HG03378 (cell line): ENCODE measurements around the gene TIMMDC1.

ENCODE experiments used
- ATAC-seq: cut with Tn5 transposase; IDR thresholded peaks from one replicate; pipeline ENCODE4 v1.9.1; 2021; ENCODE audit warnings: mild to moderate bottlenecking, moderate library complexity; ENCODE audit not compliant: unreplicated experiment

The TIMMDC1 gene, protein sequence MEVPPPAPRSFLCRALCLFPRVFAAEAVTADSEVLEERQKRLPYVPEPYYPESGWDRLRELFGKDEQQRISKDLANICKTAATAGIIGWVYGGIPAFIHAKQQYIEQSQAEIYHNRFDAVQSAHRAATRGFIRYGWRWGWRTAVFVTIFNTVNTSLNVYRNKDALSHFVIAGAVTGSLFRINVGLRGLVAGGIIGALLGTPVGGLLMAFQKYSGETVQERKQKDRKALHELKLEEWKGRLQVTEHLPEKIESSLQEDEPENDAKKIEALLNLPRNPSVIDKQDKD

DNA sequence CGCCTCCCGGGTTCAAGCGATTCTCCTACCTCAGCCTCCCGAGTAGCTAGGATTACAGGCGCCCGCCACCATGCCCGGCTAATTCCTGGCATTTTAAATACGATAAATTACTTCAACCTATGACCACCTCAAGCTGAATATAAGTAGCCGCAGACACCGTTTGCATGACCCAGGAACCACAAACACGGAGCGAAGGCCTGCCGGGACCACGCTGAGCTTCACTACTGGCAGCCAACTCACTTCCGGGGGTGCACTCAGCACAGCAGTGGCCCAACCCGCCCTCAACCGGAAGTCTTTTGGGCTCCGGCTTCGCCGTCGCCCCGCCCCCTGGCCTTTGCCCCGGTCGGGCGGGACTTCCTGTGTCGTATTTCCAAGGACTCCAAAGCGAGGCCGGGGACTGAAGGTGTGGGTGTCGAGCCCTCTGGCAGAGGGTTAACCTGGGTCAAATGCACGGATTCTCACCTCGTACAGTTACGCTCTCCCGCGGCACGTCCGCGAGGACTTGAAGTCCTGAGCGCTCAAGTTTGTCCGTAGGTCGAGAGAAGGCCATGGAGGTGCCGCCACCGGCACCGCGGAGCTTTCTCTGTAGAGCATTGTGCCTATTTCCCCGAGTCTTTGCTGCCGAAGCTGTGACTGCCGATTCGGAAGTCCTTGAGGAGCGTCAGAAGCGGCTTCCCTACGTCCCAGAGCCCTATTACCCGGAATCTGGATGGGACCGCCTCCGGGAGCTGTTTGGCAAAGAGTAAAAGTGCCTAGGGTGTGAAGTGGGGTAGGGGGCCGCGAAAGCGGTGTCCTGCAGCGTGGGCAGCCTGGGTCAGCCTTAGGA lies at the start of gene TIMMDC1:
Gene TIMMDC1 (plus strand): TSS at position 362 of the 826 bp plus-strand sequence. CDS start 187 bp downstream, at position 549.
- ATAC-seq: peak; percentile 92

DNA sequence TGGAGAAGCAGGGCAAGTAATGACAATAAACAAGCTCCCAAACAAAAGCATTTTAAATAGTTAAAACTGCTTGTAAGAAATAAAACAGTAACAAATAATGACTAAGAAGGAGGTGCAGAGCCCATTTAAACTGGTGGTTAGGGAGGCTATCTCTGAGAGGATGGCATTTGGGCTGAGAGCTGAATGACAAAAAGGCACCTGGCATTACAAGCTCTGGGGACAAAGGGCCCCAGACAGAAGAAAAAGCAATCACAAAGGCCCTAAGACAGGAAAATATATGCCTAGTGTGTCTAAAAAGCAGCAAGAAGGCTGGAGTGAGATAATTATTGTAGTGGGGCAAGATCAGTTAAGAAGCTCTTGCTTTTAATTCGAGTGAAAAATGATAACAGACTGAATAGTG lies 44.5 kb upstream of the TIMMDC1 start:
- no peak for ATAC-seq

DNA sequence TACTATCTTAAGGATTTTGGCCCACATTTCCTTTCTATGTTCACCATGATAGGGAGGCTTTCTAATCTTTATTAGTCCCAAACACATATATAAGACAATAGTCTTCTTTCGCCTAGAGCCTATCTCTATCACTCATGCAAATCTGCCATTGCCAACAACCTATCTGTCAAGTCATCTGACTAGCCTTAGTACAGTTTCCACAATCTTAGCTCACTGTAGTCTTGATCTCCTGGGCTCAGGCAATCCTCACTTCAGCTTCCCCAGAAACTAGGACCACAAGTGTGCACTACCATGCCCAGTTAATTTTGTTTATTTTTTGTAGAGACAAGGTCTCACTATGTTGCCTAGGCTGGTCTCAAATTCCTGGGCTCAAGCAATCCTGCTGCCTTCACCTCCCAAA lies 41.9 kb upstream of the TIMMDC1 start:
- ATAC-seq: no peak

DNA sequence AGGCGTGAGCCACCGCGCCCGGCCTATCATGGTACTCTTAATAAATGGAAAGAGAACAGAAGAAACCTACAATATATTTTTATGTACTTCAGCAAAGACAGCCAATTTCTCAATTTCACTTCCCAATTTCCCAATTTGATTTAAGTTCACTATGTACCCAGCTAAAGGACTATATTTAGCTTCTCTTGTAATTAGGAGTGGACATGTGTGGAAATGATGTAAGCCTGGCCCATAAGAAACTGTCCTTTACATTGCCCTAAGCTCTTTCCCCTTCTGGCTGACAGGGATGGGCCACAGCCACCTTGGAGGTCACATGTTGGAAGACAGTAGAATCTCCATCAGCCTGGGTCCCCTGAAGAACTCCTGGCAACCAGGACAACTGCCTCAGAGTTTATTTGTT lies 41.1 kb upstream of the TIMMDC1 start:
- ATAC-seq: no peak

DNA sequence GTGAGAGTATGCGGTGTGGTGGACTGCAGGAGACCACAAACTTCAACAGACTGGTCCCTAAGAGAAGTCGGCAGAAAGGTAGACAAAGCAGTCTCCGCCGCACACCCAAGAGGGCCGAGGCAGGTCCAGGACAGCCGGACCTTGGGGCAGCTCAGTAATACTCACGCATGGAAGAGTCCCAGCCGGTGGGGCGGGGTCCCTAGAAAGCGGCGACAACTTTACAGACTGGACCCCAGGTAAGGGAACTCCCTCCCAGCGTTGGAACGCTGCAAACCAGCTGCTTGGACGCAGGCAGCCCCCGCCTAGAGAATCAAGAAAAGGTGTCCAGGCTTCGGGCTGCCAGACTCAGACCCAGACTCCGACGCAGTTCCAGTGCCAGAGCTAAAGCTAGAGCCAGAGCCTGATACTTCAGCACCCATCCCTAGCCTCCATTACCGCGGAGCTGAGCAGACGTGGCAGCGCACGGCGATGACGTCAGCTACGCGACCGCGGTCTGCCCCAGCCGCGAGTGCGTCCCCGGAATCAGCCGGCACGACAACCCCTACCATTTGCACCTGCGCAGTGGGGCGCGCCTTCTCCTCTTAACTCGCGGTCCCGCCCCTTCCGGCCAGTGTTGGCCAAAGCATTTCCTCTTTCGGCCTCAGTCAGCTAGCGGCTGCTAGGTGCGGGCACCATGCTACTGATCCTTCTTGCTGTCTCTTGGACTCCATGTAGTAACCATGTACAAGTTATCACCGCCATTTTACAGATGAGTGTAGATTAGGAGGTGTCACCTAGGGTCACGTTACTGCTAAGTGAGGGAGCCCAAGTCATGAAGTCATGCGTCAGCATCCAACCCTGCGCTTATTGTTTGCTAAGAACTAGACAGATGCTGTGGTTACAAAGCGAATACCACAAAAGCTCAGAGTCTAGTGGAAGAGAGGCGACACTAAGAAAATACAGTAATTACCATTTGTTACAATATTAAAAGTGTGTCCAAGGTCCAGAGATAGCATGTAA lies 34.9 kb upstream of the TIMMDC1 start, which contains the start of gene TMEM39A:
Gene TMEM39A (minus strand): TSS at position 445 of the 999 bp plus-strand sequence. CDS start 1,541 bp downstream, outside the sequence.
- ATAC-seq: peak; percentile 95

DNA sequence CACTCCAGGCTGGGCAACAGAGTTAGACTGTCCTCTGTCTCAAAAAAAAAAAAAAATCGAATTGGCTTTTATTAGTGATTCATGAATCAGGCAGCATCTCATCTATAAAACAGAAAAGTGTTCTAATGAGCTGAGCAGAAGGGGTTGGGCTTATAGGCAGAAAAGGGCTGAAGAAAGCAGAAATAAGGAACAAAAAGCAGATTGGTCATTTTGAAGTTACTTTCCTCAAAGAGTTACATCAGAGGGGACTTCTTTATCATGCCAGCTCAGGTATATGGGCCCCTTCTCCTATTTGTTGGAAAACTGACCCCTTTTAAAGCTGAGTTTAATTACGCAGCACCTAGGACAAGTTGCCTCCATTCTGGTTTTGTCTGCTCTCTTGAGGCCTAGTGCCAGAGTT lies 30.3 kb upstream of the TIMMDC1 start:
- ATAC-seq: no peak

DNA sequence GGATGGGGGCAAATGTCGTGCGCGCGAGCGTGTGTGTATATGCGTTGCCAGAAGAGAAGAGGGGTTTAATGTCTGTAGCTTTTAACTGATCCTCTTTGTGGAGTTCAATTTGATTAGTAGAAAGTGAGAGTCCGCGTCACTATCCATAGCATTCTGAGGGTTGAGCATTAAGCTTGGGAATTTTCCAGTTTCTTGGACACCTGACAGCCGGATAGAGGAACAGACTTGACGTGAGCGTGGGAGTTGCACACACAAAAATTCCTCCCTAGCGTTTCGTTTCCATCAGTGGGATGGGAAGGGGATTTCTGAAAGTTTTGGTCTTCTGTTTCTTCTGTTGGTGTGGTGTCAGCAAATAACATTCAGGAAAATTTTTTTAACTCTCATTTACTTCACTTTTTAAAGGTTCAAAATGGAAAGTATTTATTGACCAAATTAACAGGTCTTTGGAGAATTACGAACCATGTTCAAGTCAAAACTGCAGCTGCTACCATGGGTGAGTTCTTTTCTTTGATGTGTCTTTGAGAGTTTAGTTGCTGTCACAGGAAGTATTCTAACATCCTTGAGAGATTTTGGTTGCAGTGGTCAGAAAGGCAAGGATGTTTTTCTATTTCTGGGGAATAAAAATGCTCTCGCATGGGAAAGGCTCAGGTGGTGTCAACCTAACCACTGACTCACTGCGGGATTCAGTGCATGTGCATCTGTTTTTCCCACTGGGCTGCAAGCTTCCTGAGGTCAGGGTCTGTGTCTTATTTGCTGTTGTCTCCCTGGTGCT lies 28.7 kb upstream of the TIMMDC1 start:
- no peak for ATAC-seq

DNA sequence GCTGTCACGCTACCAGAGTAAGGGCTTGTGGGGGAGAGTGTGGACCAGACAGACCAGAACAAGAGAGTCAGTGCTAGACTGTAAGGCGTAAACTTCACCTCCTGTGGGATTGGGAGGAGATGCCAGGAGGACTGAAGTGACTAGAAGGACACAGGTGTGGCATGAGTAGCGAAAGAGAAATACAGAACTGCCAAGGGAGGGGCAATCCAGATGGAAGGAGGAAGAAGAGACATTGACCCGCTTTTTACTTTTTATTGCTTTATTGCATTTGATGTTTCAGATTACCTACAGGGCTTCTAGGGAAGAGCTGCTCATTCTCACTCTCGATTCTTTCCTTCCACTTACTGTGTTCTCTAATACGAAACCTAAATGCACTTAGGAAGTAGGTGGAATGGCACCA lies 27.5 kb upstream of the TIMMDC1 start:
- ATAC-seq: no peak

DNA sequence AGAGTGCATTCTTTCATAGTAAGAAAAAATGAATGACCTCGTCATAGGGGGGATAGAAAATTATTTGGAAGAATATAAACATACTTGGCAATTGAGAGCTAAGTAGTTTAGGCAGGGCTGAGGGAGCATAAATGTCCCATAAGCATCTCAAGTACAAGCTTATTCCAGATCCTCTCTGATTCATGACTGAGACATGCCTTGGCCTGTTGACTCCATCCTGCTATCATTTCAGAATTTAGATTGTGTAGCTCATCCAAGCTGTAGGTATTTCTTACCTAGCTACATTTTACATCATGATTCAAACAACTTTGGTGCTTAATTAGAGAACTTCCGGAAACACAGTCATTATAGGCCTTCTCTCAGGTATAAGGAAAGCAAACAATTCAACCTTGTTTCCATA lies 17.3 kb upstream of the TIMMDC1 start:
- ATAC-seq: no peak

DNA sequence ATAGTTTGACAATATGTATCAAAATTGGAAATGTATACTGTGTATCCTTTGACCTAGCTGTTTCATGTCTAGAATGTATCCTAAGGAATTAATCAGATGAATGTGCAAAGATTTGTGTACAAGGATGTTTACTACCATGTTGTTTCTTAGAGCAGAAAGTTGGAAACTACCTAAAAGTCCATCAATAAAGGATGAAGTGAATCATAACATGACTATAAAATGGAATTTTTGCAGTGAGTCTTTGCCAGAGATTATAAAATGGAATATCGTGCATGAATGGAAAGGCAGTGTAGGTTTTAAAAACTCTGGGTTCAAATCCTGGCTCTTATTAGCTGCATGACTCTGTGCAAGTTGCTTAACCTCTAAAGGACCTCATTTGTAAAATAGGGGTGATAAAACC lies 15.2 kb upstream of the TIMMDC1 start:
- no peak for ATAC-seq

DNA sequence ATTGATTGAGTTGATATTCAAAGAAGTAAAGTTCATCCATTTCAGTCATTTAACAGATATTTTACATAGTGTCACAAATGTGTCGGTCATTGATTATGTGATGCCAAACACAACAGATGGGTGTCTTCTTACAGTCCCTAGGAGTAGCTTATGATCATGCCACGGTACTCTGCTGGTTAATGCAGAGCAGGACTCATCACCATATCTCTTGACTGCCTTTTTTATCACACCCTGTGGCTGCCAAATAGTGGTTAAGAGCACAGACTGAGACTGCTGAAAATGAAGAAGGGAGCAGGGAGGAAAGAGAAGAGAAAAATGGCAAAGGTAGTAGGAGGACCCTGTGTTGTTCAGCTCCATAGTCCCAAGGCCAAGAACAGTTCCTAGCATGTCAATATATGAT lies 12.8 kb upstream of the TIMMDC1 start:
- ATAC-seq: no peak

DNA sequence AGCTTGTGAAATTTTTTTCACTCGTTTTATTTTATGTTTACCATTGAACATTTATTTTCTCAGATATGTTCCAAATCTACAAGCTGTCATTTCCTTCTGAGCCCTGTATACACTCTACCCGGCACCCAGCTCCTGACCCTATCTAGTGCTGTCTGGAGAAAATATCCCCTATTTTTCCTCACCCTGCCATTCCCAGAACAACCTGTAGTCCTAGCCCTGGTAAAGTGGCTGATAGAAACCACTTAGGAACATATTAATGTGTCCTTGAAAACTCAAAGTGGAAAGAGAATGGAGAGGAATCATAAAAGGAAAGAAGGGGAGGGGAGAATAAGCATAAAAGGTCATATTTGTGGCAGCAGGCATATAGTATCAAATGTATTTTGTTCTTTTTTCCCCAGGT lies 8.2 kb upstream of the TIMMDC1 start:
- no peak for ATAC-seq

DNA sequence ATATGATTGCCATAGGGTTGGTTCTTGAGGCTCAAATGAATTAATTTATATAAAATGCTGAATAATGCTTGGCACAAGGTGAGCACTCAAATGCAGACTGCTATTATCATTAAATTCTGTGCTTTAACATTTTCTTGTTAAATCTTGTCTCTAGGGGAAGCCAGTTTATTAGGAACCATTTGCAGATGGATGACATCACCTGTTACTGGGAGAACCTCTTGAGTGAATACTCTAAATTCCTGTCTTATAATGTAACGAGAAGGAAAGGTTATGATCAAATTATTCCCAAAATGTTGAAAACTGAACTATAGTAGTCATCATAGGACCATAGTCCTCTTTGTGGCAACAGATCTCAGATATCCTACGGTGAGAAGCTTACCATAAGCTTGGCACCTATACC lies 6.2 kb upstream of the TIMMDC1 start:
- no peak for ATAC-seq

DNA sequence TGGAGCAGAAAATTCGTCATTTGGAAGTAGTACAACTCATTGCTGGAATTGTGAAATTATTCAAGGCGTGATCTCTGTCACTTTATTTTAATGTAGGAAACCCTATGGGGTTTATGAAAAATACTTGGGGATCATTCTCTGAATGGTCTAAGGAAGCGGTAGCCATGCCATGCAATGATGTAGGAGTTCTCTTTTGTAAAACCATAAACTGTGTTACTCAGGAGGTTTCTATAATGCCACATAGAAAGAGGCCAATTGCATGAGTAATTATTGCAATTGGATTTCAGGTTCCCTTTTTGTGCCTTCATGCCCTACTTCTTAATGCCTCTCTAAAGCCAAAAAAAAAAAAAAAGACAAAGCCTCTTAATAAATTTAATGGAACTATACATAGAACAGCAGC lies 5.5 kb upstream of the TIMMDC1 start:
- ATAC-seq: no peak

DNA sequence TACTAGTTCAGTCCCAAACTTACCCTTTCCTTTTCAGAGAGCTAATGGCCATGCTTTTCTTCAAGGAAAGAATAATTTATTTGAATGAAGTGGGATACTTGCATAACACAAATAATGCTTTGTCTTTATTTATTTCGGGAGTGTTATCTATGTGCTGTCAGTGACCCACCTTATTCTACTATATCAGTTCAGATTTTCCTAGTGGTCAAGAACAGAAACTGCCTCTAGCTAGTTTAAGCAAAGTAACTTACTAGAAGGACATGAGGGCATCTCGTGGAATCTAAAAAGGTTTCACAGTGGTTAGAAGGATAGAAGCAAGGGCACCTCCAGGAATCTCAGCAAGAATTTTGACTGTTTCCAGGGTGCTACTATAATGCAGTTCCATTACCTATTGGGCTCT lies 3.8 kb upstream of the TIMMDC1 start:
- ATAC-seq: no peak

DNA sequence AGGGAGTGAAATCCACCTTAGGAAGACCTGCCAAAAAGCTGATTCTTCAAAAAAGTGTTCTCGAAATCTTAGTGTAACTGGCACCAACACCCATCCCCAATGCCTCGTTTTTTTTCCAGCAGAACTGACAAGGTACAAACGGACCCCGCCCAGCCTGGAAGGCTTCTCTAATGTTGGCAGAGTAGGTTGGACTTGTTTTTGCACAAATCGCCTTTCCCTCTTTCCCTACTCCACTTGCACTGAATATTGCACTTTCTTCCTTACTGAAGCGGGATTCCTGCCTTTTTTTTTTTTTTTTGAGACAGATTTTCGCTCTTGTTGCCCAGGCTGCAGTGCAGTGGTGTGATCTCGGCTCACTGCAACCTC lies 544 bp upstream of the TIMMDC1 start:
- no peak for ATAC-seq

DNA sequence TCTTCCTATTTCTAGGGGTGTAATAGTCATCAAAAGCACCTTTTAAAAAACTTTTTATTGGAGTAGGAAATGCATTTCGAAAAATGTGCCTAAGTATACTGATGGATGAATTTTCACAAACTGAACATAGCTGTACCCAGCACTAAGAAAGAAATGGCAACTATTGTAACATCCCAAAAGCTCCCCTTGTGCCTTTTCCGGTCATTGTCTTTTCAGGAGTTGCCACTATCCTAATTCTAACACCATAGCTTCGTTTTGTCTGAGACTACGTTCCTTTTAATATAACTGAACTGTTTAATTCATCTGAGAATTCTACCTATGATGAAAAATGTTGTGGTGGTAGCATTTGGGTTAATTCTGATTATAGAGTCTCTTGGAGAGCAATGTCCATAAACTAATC lies 1.9 kb downstream of the TIMMDC1 start:
- ATAC-seq: no peak

DNA sequence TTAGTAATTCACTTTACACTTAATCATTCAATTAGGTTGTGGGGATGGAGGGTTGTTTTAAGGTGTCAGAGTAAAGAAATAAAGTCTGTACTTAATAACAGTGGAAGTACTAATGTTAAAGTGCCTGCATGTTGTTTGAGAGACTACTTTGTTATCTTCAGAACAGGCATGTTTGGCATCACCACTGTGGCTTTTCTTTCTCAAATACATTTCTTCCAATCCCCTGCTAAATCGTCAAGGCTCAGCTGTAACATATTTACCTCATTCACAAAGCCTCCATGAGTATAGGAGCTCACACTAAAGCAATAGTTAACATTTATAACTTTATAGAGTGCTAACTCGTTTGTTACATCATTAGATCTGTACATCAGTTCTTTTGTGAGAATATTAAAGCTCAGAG lies 2.6 kb downstream of the TIMMDC1 start:
- ATAC-seq: no peak

DNA sequence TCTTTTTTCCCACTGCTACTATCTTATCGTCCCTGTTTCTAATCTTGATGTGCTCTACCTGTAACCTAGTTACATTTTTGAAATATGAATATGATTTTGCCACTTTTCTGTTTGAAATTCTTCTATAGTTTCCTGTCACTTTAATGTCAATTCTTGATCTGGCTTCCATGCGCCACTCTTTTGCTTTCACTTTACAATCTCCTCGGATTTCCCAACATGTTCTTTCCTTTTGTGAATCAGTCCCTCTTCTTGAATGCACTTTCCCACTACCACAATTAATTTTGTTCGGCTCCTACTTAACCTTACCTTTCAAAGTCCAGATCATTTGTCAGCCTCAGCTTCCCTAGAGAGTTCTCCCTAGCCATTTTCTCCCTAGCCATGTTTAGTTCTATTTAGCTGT lies 8.3 kb downstream of the TIMMDC1 start:
- no peak for ATAC-seq

DNA sequence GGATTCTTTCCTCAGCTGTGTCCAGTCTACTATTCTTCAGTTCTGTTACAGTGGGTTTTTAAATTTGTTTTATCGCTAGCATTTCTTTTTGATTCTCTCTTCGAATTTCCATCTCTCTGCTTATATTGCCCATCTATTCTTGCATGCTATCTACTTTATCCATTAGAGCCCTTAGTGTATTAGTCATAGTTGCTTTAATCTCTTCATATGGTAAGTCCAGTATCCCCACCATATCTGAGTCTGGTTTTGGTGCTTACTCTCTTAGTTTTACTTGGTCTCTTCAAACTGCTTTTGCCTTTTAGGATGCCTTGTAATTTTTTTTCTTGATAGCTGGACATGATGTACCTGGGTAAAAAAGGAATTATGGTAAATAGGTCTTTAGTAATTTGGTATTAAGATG lies 9.1 kb downstream of the TIMMDC1 start:
- ATAC-seq: no peak
